ENCODE results near the gene SEL1L. TPM values are rescaled to one million over a fixed set of nuclear protein-coding genes. Genes with fewer than 3 reads are reported as not detected.

The SEL1L gene
- total RNA-seq, 4 donors from 2014 or later: 16.5 to 57.1 (median 44.7) TPM

GRCh38 chr14:81525129-81525528 lies 8.5 kb downstream of the SEL1L start:
- no peak for TF ChIP-seq POLR2A (IDR thresholded peaks at IDR 0.05)
- TF ChIP-seq CTCF (IDR thresholded peaks at IDR 0.05): no peak
- no peaks in the 10 kb centered on the region for H3K27me3 ChIP-seq
- no peak for DNase-seq
- peaks cover 0 to 5% (median 0%) of the 10 kb centered on the region in 4 donors for H3K4me1 ChIP-seq
- H3K4me3 ChIP-seq: no peak overlapping the region
- no peaks in the 10 kb centered on the region for H3K9me3 ChIP-seq
- H3K36me3 ChIP-seq: peaks cover 0 to 47% (median 0%) of the 10 kb centered on the region in 3 donors
- no peak overlapping the region for H3K27ac ChIP-seq

GRCh38 chr14:81523616-81524015 lies 10.0 kb downstream of the SEL1L start:
- TF ChIP-seq POLR2A (IDR thresholded peaks at IDR 0.05) (no peak), CTCF (IDR thresholded peaks at IDR 0.05) (no peak)
- peaks cover 0 to 13% (median 0%) of the 10 kb centered on the region in 4 donors for H3K4me1 ChIP-seq
- peaks cover 0 to 47% (median 0%) of the 10 kb centered on the region in 3 donors for H3K36me3 ChIP-seq

DNA sequence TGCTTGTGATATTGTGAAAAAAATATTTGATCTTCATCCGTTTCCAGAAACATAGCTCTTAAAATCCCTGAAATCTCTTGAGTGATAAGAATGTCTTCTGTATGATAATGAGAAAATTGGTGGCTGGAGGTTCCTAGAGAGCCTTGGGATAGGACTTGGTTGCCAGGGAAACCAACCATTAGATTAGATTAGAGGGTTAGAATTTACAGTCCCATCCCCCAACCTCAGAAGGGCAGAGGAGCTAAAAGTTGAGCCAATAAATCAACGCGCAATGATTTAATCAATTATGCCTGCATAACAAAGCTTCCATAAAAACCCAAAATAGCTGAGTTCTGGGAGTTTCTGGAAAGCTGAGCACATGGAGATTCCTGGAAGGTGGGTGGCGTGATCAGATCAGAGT lies 10.6 kb downstream of the SEL1L start:
- Histone ChIP-seq H3K27ac (no peak overlapping the region), H3K36me3 (peaks cover 0 to 47% (median 0%) of the 10 kb centered on the region in 3 donors), H3K4me3 (no peak overlapping the region), H3K9me3 (no peaks in the 10 kb centered on the region), H3K4me1 (peaks cover 0 to 15% (median 0%) of the 10 kb centered on the region in 4 donors), H3K27me3 (no peaks in the 10 kb centered on the region)
- TF ChIP-seq CTCF (IDR thresholded peaks at IDR 0.05): no peak
- TF ChIP-seq POLR2A (IDR thresholded peaks at IDR 0.05): no peak
- DNase-seq: no peak

More at GRCh38 chr14:81523616-81524015, 10.0 kb downstream of the SEL1L start:
- Histone ChIP-seq H3K9me3 (no peaks in the 10 kb centered on the region), H3K27ac (no peak overlapping the region), H3K27me3 (no peaks in the 10 kb centered on the region), H3K4me3 (no peak overlapping the region)
- no peak for DNase-seq

GRCh38 chr14:81521356-81521755 lies 12.3 kb downstream of the SEL1L start:
- Histone ChIP-seq H3K4me1 (peaks cover 0 to 29% (median 0%) of the 10 kb centered on the region in 4 donors), H3K9me3 (no peaks in the 10 kb centered on the region), H3K4me3 (no peak overlapping the region), H3K36me3 (peaks cover 0 to 44% (median 0%) of the 10 kb centered on the region in 3 donors), H3K27ac (no peak overlapping the region), H3K27me3 (no peaks in the 10 kb centered on the region)
- TF ChIP-seq POLR2A (IDR thresholded peaks at IDR 0.05): no peak
- no peak for TF ChIP-seq CTCF (IDR thresholded peaks at IDR 0.05)
- DNase-seq: no peak

- H3K27ac ChIP-seq: peak overlapping the region; percentile 0 to 74 (median 40)
- TF ChIP-seq POLR2A (IDR thresholded peaks at IDR 0.05): no peak
- TF ChIP-seq CTCF (IDR thresholded peaks at IDR 0.05): no peak
- H3K27me3 ChIP-seq: no peaks in the 10 kb centered on the region
- DNase-seq: no peak
- H3K36me3 ChIP-seq: peaks cover 0 to 30% (median 0%) of the 10 kb centered on the region in 3 donors
- no peaks in the 10 kb centered on the region for H3K9me3 ChIP-seq
- no peak overlapping the region for H3K4me3 ChIP-seq
- peaks cover 0 to 29% (median 0%) of the 10 kb centered on the region in 4 donors for H3K4me1 ChIP-seq
Measured at GRCh38 chr14:81519200-81520011, 14.2 kb downstream of the SEL1L start.

All from Peyer's patch (tissue), 4 donors.